Measurements from ENCODE around the gene NKX6-1.

The NKX6-1 gene

GRCh38 chr4:84535901-84536300 lies 36.8 kb upstream of the NKX6-1 start:
- TF ChIP-seq ZNF565 (CRISPR knock-in tag; conservative IDR thresholded peaks at IDR 0.05; ENCODE audit: low read depth), result no peak
- no peak for TF ChIP-seq RARB (CRISPR knock-in tag; IDR thresholded peaks at IDR 0.05)
- TF ChIP-seq TSHZ2 (CRISPR knock-in tag; IDR thresholded peaks at IDR 0.05), result no peak
- no peak for TF ChIP-seq ESRRG (CRISPR knock-in tag; IDR thresholded peaks at IDR 0.05)
- TF ChIP-seq PATZ1 (CRISPR knock-in tag; IDR thresholded peaks at IDR 0.05; ENCODE audit: borderline replicate concordance), result no peak
- ATAC-seq, result no peak

- TF ChIP-seq ISL1 (CRISPR knock-in tag; IDR thresholded peaks at IDR 0.05) (no peak), ZNF70 (CRISPR knock-in tag; IDR thresholded peaks at IDR 0.05) (no peak), ARNTL (CRISPR knock-in tag; IDR thresholded peaks at IDR 0.05; ENCODE audit: borderline replicate concordance, low read depth) (no peak), ZNF8 (CRISPR knock-in tag; IDR thresholded peaks at IDR 0.05) (no peak), ZFP30 (CRISPR knock-in tag; IDR thresholded peaks at IDR 0.05) (no peak), PATZ1 (CRISPR knock-in tag; IDR thresholded peaks at IDR 0.05; ENCODE audit: borderline replicate concordance) (no peak), ZFP3 (CRISPR knock-in tag; IDR thresholded peaks at IDR 0.05) (no peak)
- no peak for ATAC-seq
Measured at GRCh38 chr4:84531689-84532088, 32.6 kb upstream of the NKX6-1 start.

- TF ChIP-seq CREB5 (CRISPR knock-in tag; IDR thresholded peaks at IDR 0.05; ENCODE audit: low read depth) (no peak), OSR1 (CRISPR knock-in tag; IDR thresholded peaks at IDR 0.05) (no peak), ZC3H10 (CRISPR knock-in tag; IDR thresholded peaks at IDR 0.05) (no peak), CSRNP3 (CRISPR knock-in tag; IDR thresholded peaks at IDR 0.05) (no peak), GLIS3 (CRISPR knock-in tag; IDR thresholded peaks at IDR 0.05) (no peak), TOX (CRISPR knock-in tag; IDR thresholded peaks at IDR 0.05; ENCODE audit: borderline replicate concordance) (no peak), RARB (CRISPR knock-in tag; IDR thresholded peaks at IDR 0.05) (no peak), SNAI2 (CRISPR knock-in tag; IDR thresholded peaks at IDR 0.05) (no peak), PATZ1 (CRISPR knock-in tag; IDR thresholded peaks at IDR 0.05; ENCODE audit: borderline replicate concordance) (no peak), TSHZ2 (CRISPR knock-in tag; IDR thresholded peaks at IDR 0.05) (no peak), ISL1 (CRISPR knock-in tag; IDR thresholded peaks at IDR 0.05) (no peak), PPARA (CRISPR knock-in tag; IDR thresholded peaks at IDR 0.05; ENCODE audit: borderline replicate concordance) (no peak), TCF4 (CRISPR knock-in tag; IDR thresholded peaks at IDR 0.05; ENCODE audit: borderline replicate concordance) (no peak)
- no peak; the same call in 2 of the 3 replicates for ATAC-seq
Measured at GRCh38 chr4:84530871-84531270, 31.8 kb upstream of the NKX6-1 start.

Measured in SK-N-SH treated with all-trans-retinoic acid at 6 μM for 48 hours (cell line).